SK-N-SH treated with all-trans-retinoic acid at 6 μM for 48 hours (cell line): Measurements from ENCODE around the gene GBP1.
A peak's percentile ranks its signal among the peaks of the same experiment; 100 is the strongest.

Experiments
- ATAC-seq: fragments of 200-7000 bp; cut with Tn5 transposase; 3 replicates; pipeline ENCODE4 v1.9.1; 2020; ENCODE audit warnings: mild to moderate bottlenecking, moderate library complexity
- ARNTL ChIP-seq: fragments of 450-650 bp; formaldehyde crosslinking; IDR thresholded peaks from 2 replicates; pipeline ENCODE4 v1.5.0; 2020; ENCODE audit warnings: low read depth, mild to moderate bottlenecking, moderate library complexity, borderline replicate concordance
- BACH2 ChIP-seq: fragments of 250-450 bp; sonication (Bioruptor Pico); IDR thresholded peaks from 2 replicates; pipeline ENCODE4 v1.9.0; 2021; ENCODE audit warnings: mild to moderate bottlenecking, borderline replicate concordance
- CREB5 ChIP-seq: fragments of 250-450 bp; sonication (Bioruptor Pico); IDR thresholded peaks from 2 replicates; pipeline ENCODE4 v1.5.1; 2020; ENCODE audit warnings: low read depth, mild to moderate bottlenecking, moderate library complexity
- CSDC2 ChIP-seq: fragments of 250-450 bp; sonication (Bioruptor Pico); IDR thresholded peaks from 2 replicates; pipeline ENCODE4 v1.5.0; 2020; ENCODE audit warnings: mild to moderate bottlenecking, moderate library complexity
- CSRNP3 ChIP-seq: fragments of 250-450 bp; sonication (Bioruptor Pico); IDR thresholded peaks from 2 replicates; pipeline ENCODE4 v1.5.1; 2021; ENCODE audit warnings: mild to moderate bottlenecking, moderate library complexity
- ESRRG ChIP-seq: fragments of 250-450 bp; sonication (Bioruptor Pico); IDR thresholded peaks from 2 replicates; pipeline ENCODE4 v1.6.1; 2021; ENCODE audit warnings: mild to moderate bottlenecking
- GLIS3 ChIP-seq: fragments of 250-450 bp; sonication (Bioruptor Pico); IDR thresholded peaks from 2 replicates; pipeline ENCODE4 v1.5.0; 2020; ENCODE audit warnings: mild to moderate bottlenecking, moderate library complexity
- ISL1 ChIP-seq: fragments of 250-450 bp; sonication (Bioruptor Pico); IDR thresholded peaks from 2 replicates; pipeline ENCODE4 v2.1.2; 2022; ENCODE audit warnings: mild to moderate bottlenecking, moderate library complexity
- OSR1 ChIP-seq: fragments of 250-450 bp; sonication (Bioruptor Pico); IDR thresholded peaks from 2 replicates; pipeline ENCODE4 v1.8.0; 2022; ENCODE audit warnings: moderate library complexity, mild to moderate bottlenecking, inconsistent platforms
- PATZ1 ChIP-seq: fragments of 250-450 bp; sonication (Bioruptor Pico); IDR thresholded peaks from 2 replicates; pipeline ENCODE4 v1.8.0; 2020; ENCODE audit warnings: mild to moderate bottlenecking, moderate library complexity, borderline replicate concordance
- PPARA ChIP-seq: fragments of 250-450 bp; sonication (Bioruptor Pico); IDR thresholded peaks from 2 replicates; pipeline ENCODE4 v1.5.0; 2020; ENCODE audit warnings: mild to moderate bottlenecking, borderline replicate concordance
- RARB ChIP-seq: fragments of 250-450 bp; sonication (Bioruptor Pico); IDR thresholded peaks from 2 replicates; pipeline ENCODE4 v1.8.0; 2021; ENCODE audit warnings: mild to moderate bottlenecking, moderate library complexity
- SNAI2 ChIP-seq: fragments of 250-450 bp; sonication (Bioruptor Pico); IDR thresholded peaks from 2 replicates; pipeline ENCODE4 v1.5.0; 2020; ENCODE audit warnings: mild to moderate bottlenecking, moderate library complexity
- TCF4 ChIP-seq: fragments of 250-450 bp; sonication (Bioruptor Pico); IDR thresholded peaks from 2 replicates; pipeline ENCODE4 v1.8.0; 2021; ENCODE audit warnings: mild to moderate bottlenecking, moderate library complexity, borderline replicate concordance
- TOX ChIP-seq: fragments of 250-450 bp; sonication (Bioruptor Pico); IDR thresholded peaks from 2 replicates; pipeline ENCODE4 v1.8.0; 2021; ENCODE audit warnings: mild to moderate bottlenecking, moderate library complexity, borderline replicate concordance
- TSHZ2 ChIP-seq: fragments of 250-450 bp; sonication (Bioruptor Pico); IDR thresholded peaks from 2 replicates; pipeline ENCODE4 v1.5.0; 2020; ENCODE audit warnings: mild to moderate bottlenecking, moderate library complexity
- ZC3H10 ChIP-seq: fragments of 250-450 bp; sonication (Bioruptor Pico); IDR thresholded peaks from 2 replicates; pipeline ENCODE4 v1.5.1; 2021; ENCODE audit warnings: mild to moderate bottlenecking, moderate library complexity
- ZFP3 ChIP-seq: fragments of 250-450 bp; sonication (Bioruptor Pico); IDR thresholded peaks from 2 replicates; pipeline ENCODE4 v1.5.0; 2020; ENCODE audit warnings: mild to moderate bottlenecking, moderate library complexity
- ZFP30 ChIP-seq: fragments of 450-650 bp; formaldehyde crosslinking; IDR thresholded peaks from 2 replicates; pipeline ENCODE4 v1.5.0; 2022; ENCODE audit warnings: mild to moderate bottlenecking, moderate library complexity
- ZNF565 ChIP-seq: fragments of 450-650 bp; formaldehyde crosslinking; conservative IDR thresholded peaks from 2 replicates; pipeline ENCODE4 v1.5.0; 2020; ENCODE audit warnings: low read depth, mild to moderate bottlenecking, moderate library complexity
- ZNF70 ChIP-seq: fragments of 450-650 bp; formaldehyde crosslinking; IDR thresholded peaks from 2 replicates; pipeline ENCODE4 v1.5.0; 2020; ENCODE audit warnings: mild to moderate bottlenecking, moderate library complexity
- ZNF8 ChIP-seq: fragments of 450-650 bp; formaldehyde crosslinking; IDR thresholded peaks from 2 replicates; pipeline ENCODE4 v1.5.0; 2020; ENCODE audit warnings: mild to moderate bottlenecking, moderate library complexity

Gene GBP1

GRCh38 chr1:89065079-89065868 is at the start of gene GBP1:
GBP1 (minus strand) TSS chr1:89065208; CDS start chr1:89063234, 1,974 bp downstream.
- ATAC-seq = peak; percentile 87

GRCh38 chr1:89114662-89115061 is 49.7 kb upstream of the GBP1 start:
- no peak for ATAC-seq
- TF ChIP-seq ISL1 = no peak
- no peak for TF ChIP-seq TCF4 (CRISPR knock-in tag)
- no peak for TF ChIP-seq ESRRG
- TF ChIP-seq GLIS3 (CRISPR knock-in tag) = no peak
- TF ChIP-seq ZNF70 (CRISPR knock-in tag) = no peak
- TF ChIP-seq RARB (CRISPR knock-in tag) = no peak
- no peak for TF ChIP-seq PPARA
- TF ChIP-seq OSR1 = no peak
- no peak for TF ChIP-seq SNAI2
- no peak for TF ChIP-seq ZC3H10 (CRISPR knock-in tag)
- TF ChIP-seq TOX (CRISPR knock-in tag) = no peak
- TF ChIP-seq TSHZ2 = no peak
- TF ChIP-seq ZFP30 (CRISPR knock-in tag) = no peak
- no peak for TF ChIP-seq ZNF8 (CRISPR knock-in tag)
- no peak for TF ChIP-seq CREB5 (CRISPR knock-in tag)
- TF ChIP-seq PATZ1 = no peak
- TF ChIP-seq ZFP3 = no peak
- no peak for TF ChIP-seq BACH2 (CRISPR knock-in tag)
- TF ChIP-seq ZNF565 (CRISPR knock-in tag) = no peak

More at GRCh38 chr1:89065079-89065868, at the start of gene GBP1:
- TF ChIP-seq ZNF70 (CRISPR knock-in tag) = no peak
- no peak for TF ChIP-seq TCF4 (CRISPR knock-in tag)
- TF ChIP-seq ZFP30 (CRISPR knock-in tag) = no peak
- TF ChIP-seq ISL1 = no peak
- TF ChIP-seq CREB5 (CRISPR knock-in tag) = no peak
- TF ChIP-seq TOX (CRISPR knock-in tag) = no peak
- no peak for TF ChIP-seq OSR1
- TF ChIP-seq PPARA = no peak
- no peak for TF ChIP-seq ZNF565 (CRISPR knock-in tag)
- TF ChIP-seq ESRRG = no peak
- TF ChIP-seq CSRNP3 (CRISPR knock-in tag) = no peak
- no peak for TF ChIP-seq ZNF8 (CRISPR knock-in tag)
- no peak for TF ChIP-seq ARNTL (CRISPR knock-in tag)
- no peak for TF ChIP-seq BACH2 (CRISPR knock-in tag)
- TF ChIP-seq CSDC2 = no peak
- no peak for TF ChIP-seq PATZ1
